Measurements from ENCODE around the gene RTKN. TPM values are rescaled to one million over a fixed set of nuclear protein-coding genes. Genes with fewer than 3 reads are reported as not detected.
"Not testable (repeated sequence)": the region's sequence is repeated elsewhere in the genome, so short reads cannot be mapped to it uniquely, and the experiment has no call there.

RTKN gene
- total and polyA plus RNA-seq, 3 experiments from 2014 or later = 1.1 to 1.4 (median 1.2) TPM

DNA sequence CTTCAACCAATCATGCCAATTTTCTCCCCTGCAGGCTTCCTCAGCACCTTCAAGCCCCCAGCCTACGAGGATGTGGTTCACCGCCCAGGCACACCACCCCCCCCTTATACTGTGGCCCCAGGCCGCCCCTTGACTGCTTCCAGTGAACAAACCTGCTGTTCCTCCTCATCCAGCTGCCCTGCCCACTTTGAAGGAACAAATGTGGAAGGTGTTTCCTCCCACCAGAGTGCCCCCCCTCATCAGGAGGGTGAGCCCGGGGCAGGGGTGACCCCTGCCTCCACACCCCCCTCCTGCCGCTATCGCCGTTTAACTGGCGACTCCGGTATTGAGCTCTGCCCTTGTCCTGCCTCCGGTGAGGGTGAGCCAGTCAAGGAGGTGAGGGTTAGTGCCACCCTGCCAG, 18.4 kb upstream of the RTKN start:
- H3K9me3 ChIP-seq (ENCODE audit: low read length); H3K36me3 ChIP-seq (ENCODE audit: insufficient read depth, low read length); H3K9me3 Mint-ChIP-seq; H3K27ac ChIP-seq (ENCODE audit: low read depth, low read length); POLR2A ChIA-PET; H3K4me3 ChIP-seq (ENCODE audit: low read length); H3K27me3 Mint-ChIP-seq; H3K27me3 ChIP-seq (ENCODE audit: insufficient read depth, low read length, poor library complexity, severe bottlenecking); DNase-seq: not testable (repeated sequence)
- Mint-ChIP-seq H3K4me1 (peaks cover 46 to 64% (median 56%) of the 10 kb centered on the region in 3 donors), H3K4me3 (peak overlapping the region in 5 of 7 donors; percentile 44 to 96 (median 90)), H3K36me3 (peaks cover 0 to 42% (median 0%) of the 10 kb centered on the region in 3 donors), H3K27ac (peak overlapping the region in 6 of 8 donors; percentile 40 to 100 (median 81))
- H3K4me1 ChIP-seq (ENCODE audit: insufficient read depth, low read length) = peaks cover 37% of the 10 kb centered on the region
- CTCF ChIA-PET = interaction anchor here (1.0 kb wide), 1 partner anchor 22 kb away, joined by 5 read pairs; the partner anchor contains the start of genes CCDC142 and TTC31

GRCh38 chr2:74459503-74460118, 17.9 kb upstream of the RTKN start:
- not testable (repeated sequence) for H3K27me3 Mint-ChIP-seq; H3K4me3 ChIP-seq (ENCODE audit: low read length); H3K27ac ChIP-seq (ENCODE audit: low read depth, low read length); H3K36me3 ChIP-seq (ENCODE audit: insufficient read depth, low read length); H3K9me3 ChIP-seq (ENCODE audit: low read length); H3K9me3 Mint-ChIP-seq; DNase-seq; H3K27me3 ChIP-seq (ENCODE audit: insufficient read depth, low read length, poor library complexity, severe bottlenecking)
- ChIA-PET CTCF (interaction anchor here (1.0 to 5.8 kb wide), 2 partner anchors 23 kb away, joined by 5 to 83 read pairs; partner anchors contain the start of genes CCDC142 and TTC31), POLR2A (interaction anchor here (2.7 to 3.8 kb wide), 2 partner anchors 8 to 12 kb away, joined by 32 to 54 read pairs; partner anchors contain the start of gene MRPL53)
- Mint-ChIP-seq H3K4me1 (peaks cover 51 to 67% (median 61%) of the 10 kb centered on the region in 3 donors), H3K36me3 (peaks cover 0 to 44% (median 0%) of the 10 kb centered on the region in 3 donors), H3K4me3 (peak overlapping the region; percentile 87 to 98 (median 92)), H3K27ac (peak overlapping the region in 7 of 8 donors; percentile 55 to 100 (median 97))
- H3K4me1 ChIP-seq (ENCODE audit: insufficient read depth, low read length) = peaks cover 38% of the 10 kb centered on the region

GRCh38 chr2:74458938-74459363, 17.2 kb upstream of the RTKN start:
- peaks cover 0 to 44% (median 0%) of the 10 kb centered on the region in 3 donors for H3K36me3 Mint-ChIP-seq
- CTCF ChIA-PET = interaction anchor here (0.8 to 5.8 kb wide), 6 partner anchors 9 to 128 kb away, joined by 3 to 83 read pairs (median 6); partner anchors contain the start of genes CCDC142, MRPL53 and TTC31

DNA sequence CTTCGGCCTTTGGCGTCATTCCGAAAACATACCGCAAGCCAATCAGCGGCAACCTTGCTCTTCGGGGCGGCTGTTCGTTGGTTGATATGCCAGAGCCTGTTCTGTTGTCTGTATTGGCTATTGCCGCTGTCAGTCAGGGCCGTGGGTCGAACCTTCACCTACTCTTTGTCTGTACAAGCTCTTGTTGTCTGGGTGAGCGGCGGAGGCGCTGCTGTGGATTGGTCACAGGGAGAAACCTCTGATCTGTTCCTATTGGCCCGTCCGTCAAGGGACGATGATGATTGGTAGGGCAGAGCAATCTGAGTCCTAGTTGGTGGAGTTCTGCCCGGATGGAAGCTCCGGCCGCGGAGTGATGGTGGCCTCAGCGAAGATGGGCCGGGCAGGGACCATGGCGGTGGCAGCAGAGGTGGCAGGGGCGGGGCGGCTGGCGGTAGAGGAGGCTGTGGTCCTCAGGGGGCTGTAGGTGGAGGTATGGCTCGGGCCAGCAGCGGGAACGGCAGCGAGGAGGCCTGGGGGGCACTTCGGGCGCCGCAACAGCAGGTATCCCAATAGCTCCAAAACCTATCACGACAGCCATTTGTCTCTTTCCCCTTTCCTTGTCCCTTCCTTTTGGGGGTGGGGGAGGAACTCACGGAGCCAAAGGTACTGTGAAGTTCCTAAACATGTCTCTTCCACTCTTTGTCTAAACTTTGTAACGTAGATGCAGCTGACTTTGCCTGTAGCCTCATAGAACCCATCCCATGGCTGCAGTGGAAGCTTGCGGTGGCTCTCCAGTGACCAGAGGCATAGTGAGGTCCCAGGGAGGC, 16.6 kb upstream of the RTKN start, which contains the start of gene WBP1:
TSS of gene WBP1 (plus strand) at position 307 of the 806 bp plus-strand sequence. CDS start at position 472, 165 bp downstream.
- Mint-ChIP-seq H3K4me3 (peak within 1 kb of the TSS; percentile 87 to 98 (median 92)), H3K4me1 (peaks cover 51 to 65% (median 62%) of the 10 kb centered on the region in 3 donors), H3K9me3 (no peaks in the 10 kb centered on the region), H3K27ac (peak within 1 kb of the TSS; percentile 91 to 100 (median 100)), H3K36me3 (peaks cover 0 to 44% (median 0%) of the 10 kb centered on the region in 3 donors), H3K27me3 (peaks cover 0 to 2% of the 10 kb centered on the region in 2 donors)
- ChIA-PET CTCF (interaction anchor here (0.8 to 5.8 kb wide), 8 partner anchors 9 to 129 kb away, joined by 3 to 83 read pairs (median 4); partner anchors contain the start of genes CCDC142, MRPL53 and TTC31), POLR2A (interaction anchor here (0.6 to 3.8 kb wide), 13 partner anchors 9 to 721 kb away, joined by 3 to 54 read pairs (median 5); partner anchors contain the start of genes AUP1, C2orf81, CCDC142 and DQX1)
- Histone ChIP-seq H3K27ac (ENCODE audit: low read depth, low read length) (peak within 1 kb of the TSS; percentile 94), H3K27me3 (ENCODE audit: insufficient read depth, low read length, poor library complexity, severe bottlenecking) (no peaks in the 10 kb centered on the region), H3K4me3 (ENCODE audit: low read length) (peak within 1 kb of the TSS; percentile 90), H3K36me3 (ENCODE audit: insufficient read depth, low read length) (peaks cover 4% of the 10 kb centered on the region), H3K9me3 (ENCODE audit: low read length) (no peaks in the 10 kb centered on the region), H3K4me1 (ENCODE audit: insufficient read depth, low read length) (peaks cover 36% of the 10 kb centered on the region)
- DNase-seq = peak; percentile 97 to 100 (median 99)

More at GRCh38 chr2:74458938-74459363, 17.2 kb upstream of the RTKN start:
- POLR2A ChIA-PET = interaction anchor here (1.0 to 3.8 kb wide), 10 partner anchors 9 to 721 kb away, joined by 3 to 54 read pairs (median 5); partner anchors contain the start of genes AUP1, C2orf81, CCDC142 and HTRA2
- peaks cover 36% of the 10 kb centered on the region for H3K4me1 ChIP-seq (ENCODE audit: insufficient read depth, low read length)
- Mint-ChIP-seq H3K27ac (peak overlapping the region; percentile 91 to 100 (median 100)), H3K4me1 (peaks cover 52 to 66% (median 61%) of the 10 kb centered on the region in 3 donors), H3K4me3 (peak overlapping the region; percentile 87 to 98 (median 92)), H3K27me3 (peaks cover 0 to 2% of the 10 kb centered on the region in 2 donors), H3K9me3 (no peaks in the 10 kb centered on the region)
- DNase-seq = no peak
- H3K4me3 ChIP-seq (ENCODE audit: low read length) = peak overlapping the region; percentile 90
- H3K27ac ChIP-seq (ENCODE audit: low read depth, low read length) = peak overlapping the region; percentile 66
- peaks cover 4% of the 10 kb centered on the region for H3K36me3 ChIP-seq (ENCODE audit: insufficient read depth, low read length)
- no peaks in the 10 kb centered on the region for H3K27me3 ChIP-seq (ENCODE audit: insufficient read depth, low read length, poor library complexity, severe bottlenecking)
- H3K9me3 ChIP-seq (ENCODE audit: low read length) = no peaks in the 10 kb centered on the region

DNA sequence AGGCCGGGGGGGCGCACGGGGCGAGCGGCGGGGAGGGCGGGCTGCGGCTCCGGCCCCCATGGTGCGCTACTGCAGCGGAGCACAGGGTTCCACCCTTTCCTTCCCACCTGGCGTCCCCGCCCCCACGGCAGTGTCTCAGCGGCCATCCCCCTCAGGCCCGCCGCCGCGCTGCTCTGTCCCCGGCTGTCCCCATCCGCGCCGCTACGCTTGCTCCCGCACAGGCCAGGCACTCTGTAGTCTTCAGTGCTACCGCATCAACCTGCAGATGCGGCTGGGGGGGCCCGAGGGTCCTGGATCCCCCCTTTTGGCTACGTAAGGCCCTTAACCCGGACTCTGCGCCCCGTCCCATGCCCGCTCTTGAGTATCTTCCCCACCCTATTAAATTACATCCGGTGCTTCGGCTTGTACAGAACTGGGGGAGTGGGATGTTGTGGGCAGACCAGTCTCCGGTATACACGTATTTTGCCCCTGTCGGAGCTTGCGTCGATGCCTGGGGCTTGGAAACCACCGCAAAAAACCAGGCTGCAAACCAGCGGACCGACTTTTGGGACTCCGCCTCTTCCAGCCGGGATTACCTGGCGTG, 15.9 kb upstream of the RTKN start:
- POLR2A ChIA-PET = interaction anchor here (1.0 to 3.8 kb wide), 11 partner anchors 10 to 720 kb away, joined by 3 to 54 read pairs (median 5); partner anchors contain the start of genes AUP1, C2orf81, CCDC142 and DQX1
- peaks cover 0 to 37% (median 0%) of the 10 kb centered on the region in 3 donors for H3K36me3 Mint-ChIP-seq
- H3K4me3 Mint-ChIP-seq = peak overlapping the region; percentile 87 to 98 (median 92)
- no peaks in the 10 kb centered on the region for H3K9me3 Mint-ChIP-seq
- H3K27ac Mint-ChIP-seq = peak overlapping the region; percentile 91 to 100 (median 100)
- Histone ChIP-seq H3K4me3 (ENCODE audit: low read length) (peak overlapping the region; percentile 88), H3K9me3 (ENCODE audit: low read length) (no peaks in the 10 kb centered on the region), H3K27ac (ENCODE audit: low read depth, low read length) (peak overlapping the region; percentile 94), H3K27me3 (ENCODE audit: insufficient read depth, low read length, poor library complexity, severe bottlenecking) (no peaks in the 10 kb centered on the region), H3K36me3 (ENCODE audit: insufficient read depth, low read length) (peaks cover 2% of the 10 kb centered on the region), H3K4me1 (ENCODE audit: insufficient read depth, low read length) (peaks cover 41% of the 10 kb centered on the region)
- CTCF ChIA-PET = interaction anchor here (1.0 to 5.8 kb wide), 8 partner anchors 10 to 130 kb away, joined by 3 to 83 read pairs (median 4); partner anchors contain the start of genes CCDC142, MRPL53 and TTC31
- DNase-seq = peak in 4 of 5 donors; percentile 79 to 89 (median 81)
- peaks cover 0 to 2% of the 10 kb centered on the region in 2 donors for H3K27me3 Mint-ChIP-seq
- peaks cover 56 to 65% (median 62%) of the 10 kb centered on the region in 3 donors for H3K4me1 Mint-ChIP-seq

DNA sequence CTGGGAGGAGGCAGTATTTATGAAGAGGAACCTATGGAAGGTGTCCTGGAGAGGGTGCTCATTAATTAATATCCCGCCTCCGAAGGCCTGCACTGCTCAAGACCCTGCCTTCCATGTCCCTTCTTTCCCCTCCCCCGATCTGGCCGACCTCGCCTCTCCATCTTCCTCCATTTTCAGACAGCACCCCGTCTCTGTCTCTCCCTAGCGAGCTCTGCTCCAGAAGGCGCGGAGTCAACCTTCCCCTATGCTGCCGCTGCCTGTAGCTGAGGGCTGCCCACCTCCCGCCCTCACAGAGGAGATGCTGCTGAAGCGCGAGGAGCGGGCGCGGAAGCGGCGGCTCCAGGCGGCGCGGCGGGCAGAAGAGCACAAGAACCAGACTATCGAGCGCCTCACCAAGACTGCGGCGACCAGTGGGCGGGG, 15.4 kb upstream of the RTKN start:
- H3K4me1 ChIP-seq (ENCODE audit: insufficient read depth, low read length) = peaks cover 46% of the 10 kb centered on the region
- H3K27ac ChIP-seq (ENCODE audit: low read depth, low read length) = peak overlapping the region; percentile 94
- Mint-ChIP-seq H3K27ac (peak overlapping the region; percentile 91 to 100 (median 99)), H3K4me3 (peak overlapping the region; percentile 87 to 98 (median 92)), H3K4me1 (peaks cover 61 to 70% (median 66%) of the 10 kb centered on the region in 3 donors), H3K9me3 (no peaks in the 10 kb centered on the region), H3K27me3 (peaks cover 0 to 2% of the 10 kb centered on the region in 2 donors), H3K36me3 (peaks cover 0 to 33% (median 0%) of the 10 kb centered on the region in 3 donors)
- H3K4me3 ChIP-seq (ENCODE audit: low read length) = peak overlapping the region; percentile 62
- no peaks in the 10 kb centered on the region for H3K36me3 ChIP-seq (ENCODE audit: insufficient read depth, low read length)
- POLR2A ChIA-PET = interaction anchor here (0.6 to 3.8 kb wide), 8 partner anchors 11 to 73 kb away, joined by 3 to 54 read pairs (median 17); partner anchors contain the start of genes CCDC142, DQX1, MRPL53 and TTC31
- DNase-seq = no peak
- no peaks in the 10 kb centered on the region for H3K9me3 ChIP-seq (ENCODE audit: low read length)
- CTCF ChIA-PET = interaction anchor here (0.9 to 5.8 kb wide), 7 partner anchors 10 to 130 kb away, joined by 3 to 83 read pairs (median 4); partner anchors contain the start of genes C2orf81, CCDC142, MRPL53 and TTC31
- H3K27me3 ChIP-seq (ENCODE audit: insufficient read depth, low read length, poor library complexity, severe bottlenecking) = no peaks in the 10 kb centered on the region

All from CD8-positive, alpha-beta memory T cell (primary cell).